CD14-positive monocyte (primary cell): ENCODE results near the gene SHROOM4. TPM values are rescaled to one million over a fixed set of nuclear protein-coding genes. Genes with fewer than 3 reads are reported as not detected.

Experiments
- DNase-seq, 3 donors: peaks; one replicate each; pipeline ENCODE4 v3.0.0-alpha.2; 2011 to 2022
- H2AFZ ChIP-seq: 2 replicates; pipeline ENCODE4 v1.6.0; 2012; ENCODE audit warnings: mild to moderate bottlenecking, low read depth, low read length, inconsistent platforms; ENCODE audit not compliant: insufficient read depth, poor library complexity, severe bottlenecking
- H3K27ac ChIP-seq, 2 donors: 1 replicate in 1 of 2; 2 replicates in 1 of 2; pipeline ENCODE4 v1.5.1; 2012 to 2013; ENCODE audit warnings: low read length in 2 of 2, control low read depth in 1 of 2, inconsistent platforms in 1 of 2, low read depth in 1 of 2, mild to moderate bottlenecking in 1 of 2
- H3K27me3 ChIP-seq, 2 donors: one replicate each; pipeline versions ENCODE4 v1.6.0 to v1.6.1; 2011 to 2013; ENCODE audit warnings: low read length in 2 of 2; ENCODE audit not compliant: control insufficient read depth in 2 of 2, insufficient read depth in 2 of 2
- H3K36me3 ChIP-seq, 2 donors: replicated peaks in 1 of 2; 1 replicate in 1 of 2; 2 replicates in 1 of 2; pipeline versions ENCODE4 v1.5.1 to v1.6.1; 2012 to 2013; ENCODE audit warnings: low read length in 2 of 2, control low read depth in 1 of 2, inconsistent platforms in 1 of 2, mild to moderate bottlenecking in 1 of 2; ENCODE audit not compliant: insufficient read depth in 2 of 2, control insufficient read depth in 1 of 2
- H3K4me1 ChIP-seq, 2 donors: 1 replicate in 1 of 2; 2 replicates in 1 of 2; pipeline versions ENCODE4 v1.5.1 to v1.6.1; 2012 to 2013; ENCODE audit warnings: low read length in 2 of 2, control low read depth in 1 of 2, inconsistent platforms in 1 of 2, mild to moderate bottlenecking in 1 of 2, moderate library complexity in 1 of 2; ENCODE audit not compliant: insufficient read depth in 2 of 2, control insufficient read depth in 1 of 2
- H3K4me2 ChIP-seq: replicated peaks from 2 replicates; pipeline ENCODE3; 2012; ENCODE audit warnings: low read length, moderate library complexity, mild to moderate bottlenecking; ENCODE audit not compliant: poor library complexity, severe bottlenecking; ENCODE audit errors: extremely low read depth
- H3K4me3 ChIP-seq, 3 experiments: fragments of 200-600 bp in 1 of 3; sonication (generic) in 1 of 3; replicated peaks in 1 of 3; 1 replicate in 2 of 3; 2 replicates in 1 of 3; pipeline ENCODE4 v1.5.1; 2011 to 2013; ENCODE audit warnings: low read length in 3 of 3, mild to moderate bottlenecking in 3 of 3, control low read depth in 2 of 3, low read depth in 2 of 3, inconsistent platforms in 1 of 3, moderate library complexity in 1 of 3
- H3K79me2 ChIP-seq: 2 replicates; pipeline ENCODE4 v1.6.0; 2012; ENCODE audit warnings: mild to moderate bottlenecking, control low read depth, inconsistent platforms, low read length, moderate library complexity; ENCODE audit not compliant: insufficient read depth
- H3K9ac ChIP-seq: 2 replicates; pipeline ENCODE4 v1.6.0; 2017; ENCODE audit warnings: low read length, mild to moderate bottlenecking; ENCODE audit not compliant: insufficient read depth, poor library complexity, severe bottlenecking
- H3K9me3 ChIP-seq, 2 donors: replicated peaks in 1 of 2; 1 replicate in 1 of 2; 2 replicates in 1 of 2; pipeline versions ENCODE4 v1.5.1 to v1.6.1; 2012 to 2013; ENCODE audit warnings: low read length in 2 of 2, control low read depth in 1 of 2; ENCODE audit not compliant: control insufficient read depth in 1 of 2, insufficient read depth in 1 of 2
- H4K20me1 ChIP-seq: 2 replicates; pipeline ENCODE4 v1.6.0; 2012; ENCODE audit warnings: mild to moderate bottlenecking, low read length, control low read depth, moderate library complexity; ENCODE audit not compliant: insufficient read depth
- H3K27ac Mint-ChIP-seq, 7 donors: one replicate each; pipeline ENCODE4 v1.8.0; 2020; ENCODE audit warnings: mild to moderate bottlenecking in 7 of 7, mixed read lengths in 7 of 7, moderate library complexity in 6 of 7, inconsistent platforms in 2 of 7
- H3K27me3 Mint-ChIP-seq, 3 donors: one replicate each; pipeline ENCODE4 v1.8.0; 2021 to 2022; ENCODE audit warnings: low read depth in 3 of 3, mild to moderate bottlenecking in 3 of 3, mixed read lengths in 3 of 3, moderate library complexity in 3 of 3, inconsistent platforms in 1 of 3
- H3K36me3 Mint-ChIP-seq, 2 donors: one replicate each; pipeline ENCODE4 v1.8.0; 2020; ENCODE audit warnings: mixed read lengths in 2 of 2, inconsistent platforms in 1 of 2, mild to moderate bottlenecking in 1 of 2
- H3K4me1 Mint-ChIP-seq: one replicate; pipeline ENCODE4 v1.8.0; 2020; ENCODE audit warnings: mild to moderate bottlenecking, mixed read lengths
- H3K4me3 Mint-ChIP-seq, 2 donors: one replicate each; pipeline ENCODE4 v1.8.0; 2020; ENCODE audit warnings: mild to moderate bottlenecking in 2 of 2, mixed read lengths in 2 of 2, moderate library complexity in 1 of 2
- H3K9me3 Mint-ChIP-seq, 7 donors: one replicate each; pipeline ENCODE4 v1.8.0; 2020 to 2022; ENCODE audit warnings: mixed read lengths in 7 of 7, mild to moderate bottlenecking in 6 of 7, moderate library complexity in 6 of 7, inconsistent platforms in 2 of 7
- CTCF ChIP-seq: fragments of 200-600 bp; IDR thresholded peaks from one replicate; pipeline ENCODE4 v1.8.0; 2022; ENCODE audit warnings: antibody characterized with exemption, mild to moderate bottlenecking
- WGBS: methylation state at CpG from one replicate; pipeline ENCODE4 v1.1.5; 2013; ENCODE audit warnings: missing lambda C conversion rate; ENCODE audit not compliant: insufficient coverage; 5-methylcytosine and 5-hydroxymethylcytosine counted together
- intact Hi-C, 2 donors: fragments of 100-400 bp; cut with micrococcal nuclease; formaldehyde crosslinking; loops; one replicate each; pipeline versions ENCODE4 v1.15.0 to v1.15.1; 2023
- polyA plus RNA-seq, 3 donors: library from polyadenylated mRNA; depleted of rRNA in 1 of 3; unstranded in 2 of 3; stranded (reverse) in 1 of 3; fragments of 300-500 nt in 2 of 3; fragments of >200 nt in 1 of 3; fragmentation: Illumina TruSeq in 2 of 3; gene quantifications; 1 replicate in 2 of 3; 2 replicates in 1 of 3; pipeline ENCODE4 v1.2.3, GENCODE V29; 2012 to 2021

The SHROOM4 gene
- polyA plus RNA-seq, 3 donors: under 0.01 TPM; not detected in 2

GRCh38 chrX:50721764-50722521 lies 92.1 kb downstream of the SHROOM4 start:
- no peaks in the 10 kb centered on the region for H3K9me3 ChIP-seq
- H3K9me3 Mint-ChIP-seq: peaks cover 0 to 2% (median 0%) of the 10 kb centered on the region in 7 donors
- H3K79me2 ChIP-seq: no peaks in the 10 kb centered on the region
- no peaks in the 10 kb centered on the region for H3K4me1 Mint-ChIP-seq
- H3K4me3 Mint-ChIP-seq: no peak overlapping the region
- intact Hi-C loops: no loop called here
- WGBS: no CpG with 5 or more reads among the region's 1 CpG
- H3K36me3 Mint-ChIP-seq: no peaks in the 10 kb centered on the region
- no peak overlapping the region for H2AFZ ChIP-seq
- H3K27me3 Mint-ChIP-seq: peaks cover 0 to 5% (median 0%) of the 10 kb centered on the region in 3 donors
- H3K4me3 ChIP-seq: no peak overlapping the region
- no peak overlapping the region for H3K27ac ChIP-seq
- no peaks in the 10 kb centered on the region for H4K20me1 ChIP-seq
- no peak overlapping the region for H3K27ac Mint-ChIP-seq
- H3K27me3 ChIP-seq: no peaks in the 10 kb centered on the region
- no peaks in the 10 kb centered on the region for H3K36me3 ChIP-seq
- no peak for TF ChIP-seq CTCF
- H3K4me2 ChIP-seq: no peak overlapping the region
- DNase-seq: no peak
- H3K9ac ChIP-seq: no peak overlapping the region
- H3K4me1 ChIP-seq: no peaks in the 10 kb centered on the region

- Histone ChIP-seq H3K36me3 (no peaks in the 10 kb centered on the region), H3K9me3 (no peaks in the 10 kb centered on the region), H2AFZ (no peak overlapping the region), H3K27me3 (no peaks in the 10 kb centered on the region), H3K4me3 (no peak overlapping the region), H3K27ac (no peak overlapping the region), H3K79me2 (no peaks in the 10 kb centered on the region), H3K4me2 (no peak overlapping the region), H3K4me1 (no peaks in the 10 kb centered on the region), H4K20me1 (no peaks in the 10 kb centered on the region), H3K9ac (no peak overlapping the region)
- intact Hi-C loops: no loop called here
- H3K27me3 Mint-ChIP-seq: peaks cover 0 to 5% (median 0%) of the 10 kb centered on the region in 3 donors
- WGBS: no CpG with 5 or more reads among the region's 2 CpGs
- H3K4me1 Mint-ChIP-seq: no peaks in the 10 kb centered on the region
- H3K9me3 Mint-ChIP-seq: no peaks in the 10 kb centered on the region
- no peak for DNase-seq
- no peak for TF ChIP-seq CTCF
- H3K4me3 Mint-ChIP-seq: no peak overlapping the region
- no peak overlapping the region for H3K27ac Mint-ChIP-seq
- no peaks in the 10 kb centered on the region for H3K36me3 Mint-ChIP-seq
Measured at GRCh38 chrX:50719614-50720013, 94.4 kb downstream of the SHROOM4 start.
